ENCODE results near the gene NRN1L. TPM values are rescaled to one million over a fixed set of nuclear protein-coding genes. Genes with fewer than 3 reads are reported as not detected.

NRN1L gene
- total RNA-seq, 1 donor from 2014 or later: not detected

DNA sequence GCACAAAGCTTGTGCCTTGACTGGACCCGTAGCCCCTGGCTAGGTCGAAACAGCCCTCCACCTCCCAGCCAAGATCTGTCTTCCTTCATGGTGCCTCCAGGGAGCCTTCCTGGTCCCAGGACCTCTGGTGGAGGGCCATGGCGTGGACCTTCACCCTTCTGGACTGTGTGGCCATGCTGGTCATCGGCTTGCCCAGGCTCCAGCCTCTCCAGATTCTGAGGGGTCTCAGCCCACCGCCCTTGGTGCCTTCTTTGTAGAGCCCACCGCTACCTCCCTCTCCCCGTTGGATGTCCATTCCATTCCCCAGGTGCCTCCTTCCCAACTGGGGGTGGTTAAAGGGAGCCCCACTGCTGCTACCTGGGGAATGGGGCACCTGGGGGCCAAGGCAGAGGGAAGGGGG is 43.5 kb downstream of the NRN1L start:
- DNase-seq: no peak
- intact Hi-C loops (cut with DNase I): loop anchor here (5.0 kb wide), 2 partner anchors 41 to 111 kb away; no protein-coding TSS in a partner anchor
- no peak for ATAC-seq (ENCODE audit: poor library complexity)

DNA sequence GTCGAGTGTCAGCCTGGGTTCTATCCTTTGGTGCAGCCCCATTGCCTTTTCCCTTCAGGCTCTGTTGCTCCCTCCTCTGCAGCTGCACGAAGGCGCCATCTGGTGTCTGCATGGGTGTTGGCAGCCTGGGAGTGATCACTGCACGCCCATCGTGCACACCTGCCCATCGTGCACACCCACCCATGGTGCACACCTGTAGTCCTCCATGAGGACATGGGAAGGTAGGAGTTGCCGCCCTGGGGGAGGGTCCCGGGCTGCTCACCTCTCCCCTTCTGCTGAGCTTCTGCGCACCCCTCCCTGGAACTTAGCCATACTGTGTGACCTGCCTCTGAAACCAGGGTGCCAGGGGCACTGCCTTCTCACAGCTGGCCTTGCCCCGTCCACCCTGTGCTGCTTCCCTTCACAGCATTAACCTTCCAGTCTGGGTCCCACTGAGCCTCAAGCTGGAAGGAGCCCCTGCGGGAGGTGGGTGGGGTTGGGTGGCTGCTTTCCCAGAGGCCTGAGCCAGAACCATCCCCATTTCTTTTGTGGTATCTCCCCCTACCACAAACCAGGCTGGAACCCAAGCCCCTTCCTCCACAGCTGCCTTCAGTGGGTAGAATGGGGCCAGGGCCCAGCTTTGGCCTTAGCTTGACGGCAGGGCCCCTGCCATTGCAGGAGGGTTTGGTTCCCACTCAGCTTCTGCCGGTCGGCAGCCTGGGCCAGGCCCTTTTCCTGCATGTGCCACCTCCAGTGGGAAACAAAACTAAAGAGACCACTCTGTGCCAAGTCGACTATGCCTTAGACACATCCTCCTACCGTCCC is 44.1 kb downstream of the NRN1L start:
- ATAC-seq (ENCODE audit: poor library complexity) (peak; percentile 76), DNase-seq (peak; percentile 81)
- intact Hi-C loops (cut with DNase I): loop anchor here (5.0 kb wide), 2 partner anchors 41 to 111 kb away; no protein-coding TSS in a partner anchor

DNA sequence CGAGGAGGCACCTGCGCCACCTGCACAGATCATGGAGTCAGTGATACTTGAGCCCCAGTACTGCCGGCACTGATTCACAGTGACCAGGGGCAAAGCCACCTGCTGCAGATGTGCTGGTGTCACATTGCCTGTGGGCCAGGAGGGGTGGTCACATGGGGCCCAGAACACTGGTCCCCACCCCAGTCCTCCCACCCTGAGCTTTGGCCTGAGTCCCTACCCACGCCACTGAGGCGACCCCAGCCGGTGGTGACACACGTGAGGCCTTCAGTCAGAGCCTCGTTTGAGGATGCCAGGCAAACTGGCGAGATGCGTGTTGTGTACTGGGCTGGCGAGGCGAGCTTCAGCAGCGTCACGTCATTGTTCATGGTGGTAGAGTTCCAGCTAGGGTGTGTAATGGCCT is 45.5 kb downstream of the NRN1L start:
- DNase-seq: no peak
- intact Hi-C loops (cut with DNase I): no loop called here

DNA sequence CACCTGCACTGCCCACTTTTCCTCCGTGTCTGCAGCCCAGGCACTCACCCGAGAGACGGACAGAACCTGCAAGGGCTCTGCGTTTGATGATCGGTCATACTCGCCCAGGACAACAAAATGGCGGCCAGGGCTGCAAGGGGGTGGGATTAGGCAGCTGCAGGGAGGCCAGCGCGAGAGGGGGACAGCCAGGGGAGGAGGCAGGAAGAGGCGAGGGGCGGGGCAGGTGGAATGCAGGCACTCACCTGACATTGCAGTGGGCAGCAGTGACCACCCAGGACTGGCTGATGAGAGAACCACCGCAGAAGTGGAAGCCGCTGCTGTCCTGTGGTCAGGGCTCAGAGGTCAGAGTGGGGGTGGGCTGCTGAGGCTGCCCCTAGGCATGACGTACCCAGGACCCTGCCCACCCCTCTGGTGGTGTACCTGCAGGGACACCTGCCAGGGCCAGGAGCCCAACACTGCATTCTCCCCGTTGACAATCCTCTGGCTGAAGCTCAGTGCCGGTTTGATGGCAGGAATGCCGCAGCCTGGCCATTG is 46.1 kb downstream of the NRN1L start:
- intact Hi-C loops (cut with DNase I): no loop called here
- no peak for DNase-seq
- ATAC-seq (ENCODE audit: poor library complexity): no peak

More for the DNA sequence above, 45.5 kb downstream of the NRN1L start:
- no peak for ATAC-seq (ENCODE audit: poor library complexity)

DNA sequence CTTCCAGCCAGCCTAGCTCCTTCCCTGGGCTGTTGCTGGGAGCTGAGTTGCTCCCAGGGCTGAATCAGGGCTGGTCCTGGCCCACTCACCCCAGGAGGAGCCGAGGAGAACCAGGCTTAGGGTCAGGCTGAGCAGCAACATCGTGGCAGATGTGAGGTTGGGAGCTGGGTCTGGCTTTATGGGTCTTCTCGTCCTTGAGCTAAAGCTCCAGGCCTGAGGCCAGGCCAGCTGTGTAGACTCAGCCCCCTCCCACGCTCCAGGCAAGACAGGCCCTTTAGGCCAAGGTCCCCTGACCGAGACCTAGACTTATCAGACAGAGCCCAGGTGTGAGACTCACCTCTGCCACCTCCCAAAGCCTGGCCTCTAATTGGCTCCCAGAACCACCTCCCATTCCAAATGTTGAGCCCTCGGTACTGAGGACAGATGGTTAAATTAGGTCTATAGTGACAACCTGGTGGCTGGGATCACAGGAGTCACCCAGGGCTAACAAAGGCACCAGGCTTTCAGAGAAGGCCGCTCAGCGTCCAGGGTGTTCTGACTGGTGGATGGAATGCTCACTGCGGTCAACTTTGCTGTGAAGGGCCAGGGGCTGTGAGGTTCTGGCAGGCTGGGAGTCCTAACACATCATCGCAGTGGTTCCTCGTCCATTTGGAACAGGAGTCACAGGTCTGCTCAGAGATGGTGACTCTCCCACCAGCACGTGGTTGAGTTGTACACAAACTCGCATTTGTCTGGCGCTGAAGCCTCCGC is 47.2 kb downstream of the NRN1L start, which contains the start of gene CTRL:
CTRL (minus strand) TSS at position 151 of the 750 bp plus-strand sequence; CDS start at position 141, 10 bp downstream.
- ATAC-seq (ENCODE audit: poor library complexity): no peak
- intact Hi-C loops (cut with DNase I): no loop called here
- no peak for DNase-seq

DNA sequence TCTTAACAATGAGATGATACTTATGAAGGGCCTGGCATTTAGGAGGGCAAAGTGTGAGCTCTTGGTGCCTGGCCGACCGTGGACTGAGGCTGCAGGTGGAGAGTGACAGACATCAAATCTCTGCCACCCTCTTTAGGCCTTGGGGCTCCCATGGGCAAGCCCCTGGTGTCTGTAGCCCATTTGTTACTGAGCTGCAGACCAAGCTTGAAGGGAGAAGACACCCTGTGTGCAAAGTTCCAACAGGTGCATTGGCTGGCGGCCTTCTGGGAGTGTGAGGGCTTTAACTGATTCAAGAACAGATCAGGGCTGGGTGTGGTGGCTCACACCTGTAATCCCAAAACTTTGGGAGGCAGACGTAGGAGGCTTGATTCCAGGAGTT is 47.8 kb downstream of the NRN1L start:
- ATAC-seq (ENCODE audit: poor library complexity): no peak

DNA sequence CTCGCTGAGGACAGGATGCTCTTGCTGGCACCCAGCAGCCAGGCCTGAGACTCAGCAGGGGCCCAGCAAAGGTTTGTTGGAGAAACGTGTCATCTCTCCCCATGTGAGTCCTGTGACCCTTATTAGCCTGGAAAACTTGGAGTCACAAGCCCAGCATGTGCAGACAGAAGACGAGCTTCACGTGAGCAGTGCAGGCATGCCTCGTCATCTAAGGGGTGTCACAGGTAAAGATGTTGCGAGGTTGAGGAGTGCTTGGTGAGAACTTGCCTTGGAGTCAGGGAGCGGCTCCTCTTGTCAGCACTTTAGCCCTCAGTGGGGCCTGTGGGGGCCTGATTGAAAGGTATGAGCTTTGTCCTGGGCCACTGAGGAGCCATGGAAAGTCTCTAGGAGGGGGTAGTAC is 49.1 kb downstream of the NRN1L start:
- DNase-seq (no peak), ATAC-seq (ENCODE audit: poor library complexity) (no peak)
- intact Hi-C loops (cut with DNase I): no loop called here

More for the DNA sequence above, 47.8 kb downstream of the NRN1L start:
- intact Hi-C loops (cut with DNase I): no loop called here
- no peak for DNase-seq

DNA sequence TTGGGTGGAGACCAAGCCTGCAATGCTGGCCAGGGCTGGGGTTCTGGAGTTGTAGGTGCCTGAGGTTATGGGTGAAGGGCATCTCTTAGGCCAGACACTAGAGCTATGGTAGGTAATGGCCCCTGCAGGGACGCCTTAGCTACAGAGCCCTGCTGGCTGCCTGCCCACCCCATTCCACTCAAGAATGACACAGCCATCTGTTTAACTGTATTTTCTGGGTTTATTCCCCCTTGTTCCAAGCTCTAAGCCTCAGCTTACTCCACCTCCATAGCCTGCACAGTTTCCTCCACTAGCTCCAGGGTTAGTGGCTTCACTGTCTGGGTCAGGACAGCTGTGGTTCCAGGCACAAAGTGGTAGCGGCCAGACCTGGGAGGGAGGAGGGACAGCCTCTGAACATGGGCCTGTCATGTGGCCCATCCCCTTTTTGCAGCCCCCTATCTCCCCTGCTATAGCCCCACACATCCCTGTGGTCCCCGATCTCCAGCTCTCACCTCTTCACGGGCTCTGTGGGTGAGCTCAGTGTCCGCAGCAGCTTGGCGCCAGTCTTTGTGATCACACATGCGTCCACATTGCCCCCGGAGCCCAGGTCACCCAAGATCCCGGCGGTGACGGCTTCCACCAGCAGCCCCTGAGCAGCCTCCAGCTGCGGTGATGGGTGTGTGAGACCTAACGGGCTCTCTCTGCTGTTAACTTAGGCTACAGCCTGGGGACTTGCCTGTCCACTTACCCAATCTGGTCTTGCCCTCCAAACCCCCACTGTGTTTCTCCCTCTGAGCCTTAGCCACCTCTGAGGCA is 49.8 kb downstream of the NRN1L start:
- DNase-seq (no peak), ATAC-seq (ENCODE audit: poor library complexity) (peak; percentile 0)
- intact Hi-C loops (cut with DNase I): no loop called here

DNA sequence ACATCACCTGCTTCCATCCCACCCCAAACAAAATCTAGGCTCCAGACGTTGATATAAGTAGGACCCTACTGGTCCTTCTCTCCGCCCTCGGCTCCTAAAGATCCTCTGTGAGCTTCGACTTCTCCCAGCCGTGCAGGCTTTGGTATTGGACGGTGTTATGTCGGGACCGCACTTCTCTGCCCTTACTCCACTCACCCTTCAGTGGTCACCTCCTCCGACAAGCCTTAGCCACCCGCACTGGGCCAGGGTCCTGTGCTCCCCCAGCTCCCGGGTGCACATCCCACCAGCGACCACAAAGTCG is 50.4 kb downstream of the NRN1L start:
- intact Hi-C loops (cut with DNase I): no loop called here
- ATAC-seq (ENCODE audit: poor library complexity): peak; percentile 6

DNA sequence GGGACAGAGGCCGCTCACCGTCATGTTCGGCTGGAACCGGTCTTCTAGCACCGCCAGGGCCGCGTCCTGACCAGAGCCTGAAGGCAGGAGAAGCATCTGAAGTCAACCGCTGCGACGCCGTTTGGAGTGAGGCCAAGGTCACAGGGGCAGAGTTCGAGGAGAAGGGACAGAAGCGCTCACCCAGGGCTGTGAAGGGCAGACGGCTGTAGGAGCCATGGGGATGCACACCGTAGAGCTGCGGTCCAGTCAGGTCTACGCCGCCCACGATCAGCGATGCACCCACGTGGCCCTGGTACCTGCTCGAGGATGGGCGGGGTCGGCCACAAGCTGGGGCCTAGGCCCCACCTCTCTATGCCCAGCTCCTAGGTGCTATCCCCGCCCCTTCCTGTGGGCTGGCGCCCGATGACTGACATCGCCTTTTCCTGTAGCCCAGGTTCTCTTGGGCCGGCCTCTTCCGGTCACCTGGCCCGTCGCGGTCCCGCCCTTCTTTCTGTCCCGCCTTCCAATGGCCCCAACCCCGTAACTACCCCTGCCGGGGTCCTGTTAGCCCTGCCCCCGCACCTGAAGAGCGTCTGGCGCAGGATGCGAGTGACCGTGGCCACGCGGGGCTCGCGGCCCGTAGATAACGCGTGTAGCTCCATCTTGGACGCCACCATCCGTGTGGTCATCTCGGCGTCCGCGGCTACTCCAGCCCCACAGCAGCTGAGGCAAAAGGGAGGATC is 50.9 kb downstream of the NRN1L start:
- peak; percentile 92 for ATAC-seq (ENCODE audit: poor library complexity)
- intact Hi-C loops (cut with DNase I): no loop called here

More for the DNA sequence above, 50.4 kb downstream of the NRN1L start:
- no peak for DNase-seq

More for the DNA sequence above, 50.9 kb downstream of the NRN1L start:
- DNase-seq: peak; percentile 97

Other genes with a start within 250 kb of the NRN1L start
- gene CARMIL2, start 239.7 kb upstream of the NRN1L start, total RNA-seq: 0.05 TPM
- gene ACD, start 224.6 kb upstream of the NRN1L start, total RNA-seq: 7.1 TPM
- 3.2 TPM for gene PARD6A, start 223.9 kb upstream of the NRN1L start, total RNA-seq
- 8.8 TPM for gene ENKD1, start 218.1 kb upstream of the NRN1L start, total RNA-seq
- 4.3 TPM for gene C16orf86, start 218.1 kb upstream of the NRN1L start, total RNA-seq
- 7.8 TPM for gene GFOD2, start 165.6 kb upstream of the NRN1L start, total RNA-seq
- gene RANBP10, start 78.3 kb upstream of the NRN1L start, total RNA-seq: 10.9 TPM
- 0.32 TPM for gene TSNAXIP1, start 78.0 kb upstream of the NRN1L start, total RNA-seq
- gene THAP11, start 42.6 kb upstream of the NRN1L start, total RNA-seq: 31.1 TPM
- gene NUTF2, start 38.0 kb upstream of the NRN1L start, total RNA-seq: 76.7 TPM
- gene CENPT, start 37.2 kb upstream of the NRN1L start, total RNA-seq: 20.6 TPM
- gene EDC4, start 11.8 kb upstream of the NRN1L start, total RNA-seq: 30.6 TPM
- gene PSKH1, start 8.4 kb downstream of the NRN1L start, total RNA-seq: 16.6 TPM
- 0.78 TPM for gene CTRL, start 47.0 kb downstream of the NRN1L start, total RNA-seq
- 59.0 TPM for gene PSMB10, start 52.0 kb downstream of the NRN1L start, total RNA-seq
- gene LCAT, start 59.2 kb downstream of the NRN1L start, total RNA-seq: 21.4 TPM
- gene SLC12A4, start 83.8 kb downstream of the NRN1L start, total RNA-seq: 84.3 TPM
- not detected for gene DPEP3, start 95.6 kb downstream of the NRN1L start, total RNA-seq
- gene DPEP2, start 114.6 kb downstream of the NRN1L start, total RNA-seq: 1.1 TPM
- not detected for gene DPEP2NB, start 131.0 kb downstream of the NRN1L start, total RNA-seq
- 7.2 TPM for gene DDX28, start 138.3 kb downstream of the NRN1L start, total RNA-seq
- gene DUS2, start 138.4 kb downstream of the NRN1L start, total RNA-seq: 5.7 TPM
- 24.4 TPM for gene NFATC3, start 200.5 kb downstream of the NRN1L start, total RNA-seq

Data from Right ventricle myocardium superior (tissue), 1 donor.